Fibroblast of villous mesenchyme (primary cell): ENCODE measurements around the gene CD40. TPM values are rescaled to one million over a fixed set of nuclear protein-coding genes. Genes with fewer than 3 reads are reported as not detected.
A peak's percentile ranks its signal among the peaks of the same experiment; 100 is the strongest.

ENCODE experiments used
- DNase-seq: peaks from one replicate; pipeline ENCODE4 v3.0.0-alpha.2; 2010; ENCODE audit warnings: low read depth
- H3K4me3 ChIP-seq: 2 replicates; pipeline ENCODE4 v1.5.1; 2011; ENCODE audit warnings: low read depth, mild to moderate bottlenecking, low read length
- total RNA-seq: library from RNA; depleted of rRNA; stranded (reverse); fragments of >200 nt; gene quantifications from 2 replicates; pipeline ENCODE4 v1.2.3, GENCODE V29; 2012
- TF ChIP-seq, protein P1 (sequence below): IDR thresholded peaks from 2 replicates; pipeline ENCODE4 v1.5.1; 2012; ENCODE audit warnings: low read depth, mild to moderate bottlenecking, low read length; ENCODE audit not compliant: insufficient read depth

The CD40 gene
- total RNA-seq, 1 donor: 0.43 TPM

DNA sequence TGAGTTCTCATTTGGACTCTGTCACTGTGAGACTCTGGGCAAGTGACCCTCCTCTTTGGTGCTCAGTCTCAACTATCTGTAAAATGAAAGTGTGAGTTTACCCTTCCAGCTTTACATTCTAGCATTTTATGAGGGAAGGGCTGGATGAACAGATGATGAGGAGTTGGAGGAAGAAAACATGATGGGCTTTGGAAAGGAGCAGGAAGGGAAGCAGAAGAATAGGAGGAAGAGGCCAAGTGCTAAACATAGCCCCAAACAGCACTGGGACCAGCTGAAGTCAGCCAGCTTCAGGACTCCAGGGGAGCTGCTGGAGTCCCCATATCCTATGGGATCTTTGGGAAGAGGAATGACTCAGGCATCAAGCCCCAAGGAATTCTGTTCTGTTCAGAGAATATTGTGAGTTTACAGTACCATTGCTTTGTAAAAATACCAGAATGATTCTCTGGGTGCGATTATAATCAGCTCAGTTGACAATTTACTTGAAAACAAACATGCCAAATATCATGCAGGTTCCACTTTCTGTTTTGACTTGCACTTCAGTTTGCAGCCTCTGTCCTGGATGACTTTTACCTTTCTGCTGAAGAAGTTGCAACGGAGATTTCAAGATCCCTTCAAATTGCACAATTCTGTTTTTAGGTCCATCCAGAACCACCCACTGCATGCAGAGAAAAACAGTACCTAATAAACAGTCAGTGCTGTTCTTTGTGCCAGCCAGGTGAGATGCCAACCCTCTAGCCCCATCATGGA is 3.2 kb downstream of the CD40 start:
- DNase-seq: peak; percentile 11
- TF ChIP-seq, protein P1, sequence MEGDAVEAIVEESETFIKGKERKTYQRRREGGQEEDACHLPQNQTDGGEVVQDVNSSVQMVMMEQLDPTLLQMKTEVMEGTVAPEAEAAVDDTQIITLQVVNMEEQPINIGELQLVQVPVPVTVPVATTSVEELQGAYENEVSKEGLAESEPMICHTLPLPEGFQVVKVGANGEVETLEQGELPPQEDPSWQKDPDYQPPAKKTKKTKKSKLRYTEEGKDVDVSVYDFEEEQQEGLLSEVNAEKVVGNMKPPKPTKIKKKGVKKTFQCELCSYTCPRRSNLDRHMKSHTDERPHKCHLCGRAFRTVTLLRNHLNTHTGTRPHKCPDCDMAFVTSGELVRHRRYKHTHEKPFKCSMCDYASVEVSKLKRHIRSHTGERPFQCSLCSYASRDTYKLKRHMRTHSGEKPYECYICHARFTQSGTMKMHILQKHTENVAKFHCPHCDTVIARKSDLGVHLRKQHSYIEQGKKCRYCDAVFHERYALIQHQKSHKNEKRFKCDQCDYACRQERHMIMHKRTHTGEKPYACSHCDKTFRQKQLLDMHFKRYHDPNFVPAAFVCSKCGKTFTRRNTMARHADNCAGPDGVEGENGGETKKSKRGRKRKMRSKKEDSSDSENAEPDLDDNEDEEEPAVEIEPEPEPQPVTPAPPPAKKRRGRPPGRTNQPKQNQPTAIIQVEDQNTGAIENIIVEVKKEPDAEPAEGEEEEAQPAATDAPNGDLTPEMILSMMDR: no peak
- no peak overlapping the region for H3K4me3 ChIP-seq

DNA sequence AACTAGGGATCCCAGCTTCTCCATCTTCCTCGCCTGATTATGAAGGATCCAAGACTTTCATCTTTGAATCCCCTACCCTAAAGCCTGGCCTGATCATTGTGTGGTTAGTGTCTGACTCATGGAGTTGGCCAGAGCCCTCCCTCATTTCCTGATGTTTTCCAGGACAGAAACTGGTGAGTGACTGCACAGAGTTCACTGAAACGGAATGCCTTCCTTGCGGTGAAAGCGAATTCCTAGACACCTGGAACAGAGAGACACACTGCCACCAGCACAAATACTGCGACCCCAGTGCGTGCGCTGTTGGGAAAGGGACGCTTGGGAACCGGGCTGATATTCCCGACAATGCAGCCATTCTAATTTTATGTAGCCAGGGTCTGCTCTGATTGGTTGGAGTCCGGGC is 4.0 kb downstream of the CD40 start:
- DNase-seq: peak; percentile 41
- TF ChIP-seq, protein P1: no peak
- no peak overlapping the region for H3K4me3 ChIP-seq

DNA sequence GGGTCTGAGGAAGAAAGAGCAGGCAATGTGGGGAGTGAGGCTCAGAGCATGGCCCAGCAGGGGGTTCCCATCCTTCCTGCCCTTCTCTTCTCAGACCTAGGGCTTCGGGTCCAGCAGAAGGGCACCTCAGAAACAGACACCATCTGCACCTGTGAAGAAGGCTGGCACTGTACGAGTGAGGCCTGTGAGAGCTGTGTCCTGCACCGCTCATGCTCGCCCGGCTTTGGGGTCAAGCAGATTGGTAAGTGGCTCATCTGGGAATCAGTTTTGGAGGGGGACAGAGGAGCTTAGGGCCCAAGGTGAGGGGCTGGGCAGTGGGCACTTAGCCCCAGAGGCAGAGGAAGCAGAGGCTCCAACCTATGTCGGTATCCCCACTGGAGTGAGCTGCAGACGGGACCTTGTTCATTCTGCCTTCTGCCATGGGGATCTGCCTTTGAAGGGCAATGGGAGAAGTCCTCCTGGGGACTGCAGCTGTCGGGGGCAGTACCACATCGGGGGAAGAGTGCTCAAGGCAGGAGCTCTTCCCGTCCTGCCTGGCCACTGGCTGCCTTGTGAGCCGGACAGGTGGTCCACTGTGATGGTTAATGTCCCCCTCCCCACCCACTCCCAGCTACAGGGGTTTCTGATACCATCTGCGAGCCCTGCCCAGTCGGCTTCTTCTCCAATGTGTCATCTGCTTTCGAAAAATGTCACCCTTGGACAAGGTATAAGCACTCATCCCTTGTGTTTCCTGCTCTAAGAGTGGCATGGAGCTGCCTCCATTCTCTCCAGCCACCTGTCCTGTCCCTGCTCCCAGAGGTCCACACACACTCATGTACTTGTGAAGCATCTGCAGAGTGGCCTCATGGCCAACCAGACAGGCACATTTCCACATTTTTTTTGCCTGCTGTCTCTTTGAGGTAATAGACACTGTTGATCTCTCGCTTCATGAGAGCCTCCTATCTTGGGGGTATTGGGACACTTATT is 4.7 kb downstream of the CD40 start:
- TF ChIP-seq, protein P1: no peak
- no peak overlapping the region for H3K4me3 ChIP-seq
- no peak for DNase-seq

DNA sequence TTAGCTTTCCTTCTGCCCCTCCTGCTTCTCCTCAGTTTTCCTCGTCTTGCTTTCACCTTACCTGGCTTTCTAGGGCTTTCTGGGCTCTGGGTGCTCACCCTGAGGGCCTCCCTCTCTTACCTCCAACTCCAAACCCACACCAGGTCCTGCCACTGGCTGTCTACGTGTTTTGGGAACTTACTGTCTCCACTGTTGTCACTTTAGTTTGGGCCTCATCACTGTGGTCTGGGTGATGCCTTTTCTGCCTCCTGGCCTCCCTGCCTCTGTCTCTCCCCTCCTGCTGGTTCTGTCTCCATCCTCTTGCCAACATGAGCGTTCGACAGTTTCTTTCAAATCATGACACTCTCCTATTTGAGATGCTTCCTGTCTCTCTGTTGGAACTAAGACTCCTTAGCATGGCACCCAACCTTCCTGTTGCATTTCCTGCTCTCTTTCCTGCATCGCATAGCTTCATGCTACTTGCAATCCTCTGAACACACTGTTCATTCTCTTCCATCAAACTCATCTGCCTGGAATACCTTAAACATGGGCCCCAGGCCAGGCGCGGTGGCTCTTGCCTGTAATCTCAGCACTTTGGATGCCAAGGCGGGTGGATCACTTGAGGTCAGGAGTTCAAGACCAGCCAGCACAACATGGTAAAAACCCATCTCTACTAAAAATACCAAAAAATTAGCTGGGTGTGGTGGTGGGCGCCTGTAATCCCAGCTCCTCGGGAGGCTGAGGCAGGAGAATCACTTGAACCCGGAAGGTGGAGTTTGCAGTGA is 5.5 kb downstream of the CD40 start:
- TF ChIP-seq, protein P1: no peak
- DNase-seq: no peak
- H3K4me3 ChIP-seq: no peak overlapping the region

DNA sequence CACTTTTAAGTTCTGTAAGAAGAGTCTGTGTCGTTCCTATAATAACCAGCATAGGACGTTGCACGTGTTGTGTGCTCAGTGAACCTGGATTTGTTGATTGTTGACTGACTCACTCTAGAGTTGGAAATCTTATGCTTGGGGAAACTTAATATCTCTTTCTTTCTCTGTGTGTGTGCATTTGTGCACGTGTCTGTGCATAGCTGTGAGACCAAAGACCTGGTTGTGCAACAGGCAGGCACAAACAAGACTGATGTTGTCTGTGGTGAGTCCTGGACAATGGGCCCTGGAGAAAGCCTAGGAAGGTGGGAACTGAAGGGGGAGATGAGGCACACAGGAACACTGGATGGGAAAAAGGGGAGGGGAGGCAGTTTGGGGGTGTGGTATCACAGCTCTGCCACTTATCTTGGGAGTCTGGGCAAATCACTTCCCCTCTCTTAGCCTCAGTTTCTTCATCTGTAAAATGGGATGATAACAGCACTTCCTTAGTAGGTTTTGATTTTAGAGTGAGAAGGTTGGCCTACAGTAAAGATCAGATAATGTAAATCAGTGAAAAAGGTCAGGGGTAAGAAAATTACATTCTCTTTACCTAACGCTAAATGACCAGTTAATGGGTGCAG is 8.4 kb downstream of the CD40 start:
- no peak for DNase-seq
- TF ChIP-seq, protein P1: no peak
- no peak overlapping the region for H3K4me3 ChIP-seq

DNA sequence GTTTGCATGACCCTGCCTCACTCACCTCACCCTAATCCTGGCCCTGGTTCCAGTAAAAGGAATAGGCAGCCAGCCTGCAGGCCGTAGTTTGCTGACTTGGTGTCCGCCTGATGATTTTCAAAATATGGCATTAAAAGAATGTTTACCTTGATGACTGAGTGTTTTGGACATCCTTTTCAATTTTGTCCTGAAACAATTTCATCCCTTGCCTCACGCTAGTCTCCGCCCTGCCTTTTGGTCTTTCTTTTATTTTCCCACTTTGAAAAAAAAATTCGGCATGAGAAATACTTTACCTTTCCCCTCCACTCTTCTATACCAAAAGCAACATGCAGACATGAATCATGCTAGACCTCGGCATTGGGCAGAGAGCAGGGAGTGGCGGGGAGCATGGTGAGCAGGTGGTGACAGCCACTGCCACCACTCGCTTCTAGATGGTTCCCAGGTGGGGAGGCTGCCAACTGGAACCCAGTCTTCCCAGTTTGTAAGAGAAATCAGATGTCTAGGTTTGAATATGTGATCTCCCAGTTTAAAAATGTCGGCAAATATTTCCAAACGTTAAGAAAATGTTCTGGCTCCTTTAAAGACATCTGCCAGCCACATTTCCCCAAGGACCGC is 9.4 kb downstream of the CD40 start:
- no peak overlapping the region for H3K4me3 ChIP-seq
- TF ChIP-seq, protein P1: no peak
- no peak for DNase-seq
